ENCODE data around the gene RNU7-1.
A peak's percentile ranks its signal among the peaks of the same experiment; 100 is the strongest.

DNA sequence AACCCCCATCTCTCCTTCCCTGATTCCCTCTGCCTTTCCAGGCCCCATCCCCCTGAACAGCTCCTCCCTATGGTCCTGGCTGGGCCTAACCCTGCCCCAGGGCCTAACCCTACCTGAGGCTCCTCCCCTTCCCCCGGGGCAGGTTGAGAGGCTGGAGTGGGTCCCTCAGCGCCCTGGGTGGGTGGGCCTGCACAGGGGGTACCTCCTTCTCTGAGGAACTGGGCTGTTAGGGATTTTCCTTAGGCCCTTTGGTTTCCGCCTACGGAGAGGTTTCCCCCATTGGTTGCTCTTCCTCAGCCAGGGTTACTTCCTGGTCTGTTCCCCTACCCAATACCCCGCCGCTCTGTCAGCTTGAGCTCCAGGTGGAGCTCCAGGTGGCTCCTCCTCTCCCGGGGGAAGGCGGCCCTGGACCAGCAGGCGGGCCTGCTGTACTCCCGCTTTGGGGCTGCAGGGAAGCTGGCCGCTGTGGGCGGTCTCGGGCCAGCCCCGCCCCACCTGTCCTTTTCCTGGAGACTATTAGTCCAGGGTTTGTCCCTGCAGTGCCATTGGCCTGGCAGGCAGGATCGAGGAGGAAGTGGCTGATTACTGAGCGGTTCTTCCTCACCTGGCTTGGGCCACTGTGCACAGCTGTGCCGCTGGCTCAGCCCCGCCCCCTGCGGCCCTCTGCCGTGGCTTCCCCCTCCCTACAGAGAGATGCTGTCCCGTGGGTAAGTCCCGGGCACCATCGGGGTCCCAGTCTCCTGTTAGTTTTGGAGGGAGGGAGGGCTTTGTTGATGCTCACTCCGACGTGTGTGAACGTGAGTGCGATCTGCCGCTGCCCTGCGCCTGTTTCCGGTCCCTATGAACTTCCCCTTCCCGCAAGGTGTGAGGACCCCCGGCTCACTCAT, 2.7 kb downstream of the RNU7-1 start:
- TF ChIP-seq, protein P1, sequence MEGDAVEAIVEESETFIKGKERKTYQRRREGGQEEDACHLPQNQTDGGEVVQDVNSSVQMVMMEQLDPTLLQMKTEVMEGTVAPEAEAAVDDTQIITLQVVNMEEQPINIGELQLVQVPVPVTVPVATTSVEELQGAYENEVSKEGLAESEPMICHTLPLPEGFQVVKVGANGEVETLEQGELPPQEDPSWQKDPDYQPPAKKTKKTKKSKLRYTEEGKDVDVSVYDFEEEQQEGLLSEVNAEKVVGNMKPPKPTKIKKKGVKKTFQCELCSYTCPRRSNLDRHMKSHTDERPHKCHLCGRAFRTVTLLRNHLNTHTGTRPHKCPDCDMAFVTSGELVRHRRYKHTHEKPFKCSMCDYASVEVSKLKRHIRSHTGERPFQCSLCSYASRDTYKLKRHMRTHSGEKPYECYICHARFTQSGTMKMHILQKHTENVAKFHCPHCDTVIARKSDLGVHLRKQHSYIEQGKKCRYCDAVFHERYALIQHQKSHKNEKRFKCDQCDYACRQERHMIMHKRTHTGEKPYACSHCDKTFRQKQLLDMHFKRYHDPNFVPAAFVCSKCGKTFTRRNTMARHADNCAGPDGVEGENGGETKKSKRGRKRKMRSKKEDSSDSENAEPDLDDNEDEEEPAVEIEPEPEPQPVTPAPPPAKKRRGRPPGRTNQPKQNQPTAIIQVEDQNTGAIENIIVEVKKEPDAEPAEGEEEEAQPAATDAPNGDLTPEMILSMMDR (IDR thresholded peaks at IDR 0.05) = peak in 3 of 4 donors; percentile 6 to 26 (median 18)
- peak; percentile 87 for TF ChIP-seq POLR2A (IDR thresholded peaks at IDR 0.05)

All from right lobe of liver (tissue), 4 donors.